Cardiac muscle cell (in vitro differentiated cells and primary cell): Measurements from ENCODE around the gene SMPX. TPM values are rescaled to one million over a fixed set of nuclear protein-coding genes. Genes with fewer than 3 reads are reported as not detected.

Experiments used
- DNase-seq, 2 donors: peaks; one replicate each; pipeline versions ENCODE4 v3.0.0 to v3.0.0-alpha.2; 2010 to 2017; ENCODE audit warnings: low read depth in 1 of 2, low spot score in 1 of 2
- H3K27ac ChIP-seq: fragments of 200-600 bp; sonication (generic); 2 replicates; pipeline ENCODE4 v1.5.1; 2016
- H3K27me3 ChIP-seq: fragments of 200-600 bp; sonication (generic); 2 replicates; pipeline ENCODE4 v1.6.0; 2016; ENCODE audit warnings: control low read depth
- H3K36me3 ChIP-seq: fragments of 200-600 bp; sonication (generic); 2 replicates; pipeline ENCODE4 v1.5.1; 2016; ENCODE audit warnings: control low read depth
- H3K4me1 ChIP-seq: fragments of 200-600 bp; sonication (generic); 2 replicates; pipeline ENCODE4 v1.8.1; 2017; ENCODE audit warnings: low read depth, mild to moderate bottlenecking, mixed run types
- H3K4me3 ChIP-seq: fragments of 200-600 bp; sonication (generic); 2 replicates; pipeline ENCODE4 v1.5.1; 2016; ENCODE audit warnings: mild to moderate bottlenecking
- H3K9me3 ChIP-seq: fragments of 200-600 bp; sonication (generic); 2 replicates; pipeline ENCODE4 v1.5.1; 2017; ENCODE audit warnings: low read depth, mild to moderate bottlenecking, control low read depth
- CTCF ChIP-seq: IDR thresholded peaks from 2 replicates; pipeline ENCODE4 v1.5.1; 2012; ENCODE audit warnings: low read depth, mild to moderate bottlenecking, low read length
- polyA plus RNA-seq: library from polyadenylated mRNA; unstranded; fragments of >200 nt; fragmentation: Nextera tagmentation; extraction: Ambion mirVana; gene quantifications from 2 replicates; pipeline ENCODE4 v1.2.1, GENCODE V29; 2016
- total RNA-seq: library from RNA; depleted of rRNA; stranded (reverse); fragments of >200 nt; gene quantifications from 2 replicates; pipeline ENCODE4 v1.2.3, GENCODE V29; 2016

Gene SMPX
- total and polyA plus RNA-seq, 2 experiments from 2014 or later: 402 to 1,072 TPM

DNA sequence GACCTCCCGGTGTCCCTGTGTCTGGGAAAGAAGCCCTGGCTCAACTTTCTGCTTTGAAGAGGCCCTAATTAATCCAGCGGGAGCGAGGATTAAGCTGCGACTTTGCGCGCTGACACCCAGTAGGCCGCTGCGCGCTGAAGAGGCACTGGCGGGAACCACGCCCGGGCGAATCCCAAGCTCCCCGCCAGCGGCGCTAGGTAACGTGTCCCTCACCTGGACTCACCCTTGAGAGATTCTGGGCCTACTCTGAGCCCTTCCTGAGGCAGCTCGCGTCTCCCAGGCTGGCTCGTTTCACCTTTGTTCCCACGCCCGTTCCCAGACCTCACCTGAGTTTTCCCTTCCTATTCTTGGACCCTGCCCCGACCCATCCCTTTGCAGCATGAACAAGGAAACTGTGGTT, 99.2 kb downstream of the SMPX start:
- DNase-seq: no peak
- H3K27ac ChIP-seq: no peak overlapping the region
- no peaks in the 10 kb centered on the region for H3K9me3 ChIP-seq
- no peaks in the 10 kb centered on the region for H3K4me1 ChIP-seq
- no peaks in the 10 kb centered on the region for H3K36me3 ChIP-seq
- peaks cover 5% of the 10 kb centered on the region for H3K27me3 ChIP-seq
- H3K4me3 ChIP-seq: peak overlapping the region; percentile 14
- no peak for TF ChIP-seq CTCF

DNA sequence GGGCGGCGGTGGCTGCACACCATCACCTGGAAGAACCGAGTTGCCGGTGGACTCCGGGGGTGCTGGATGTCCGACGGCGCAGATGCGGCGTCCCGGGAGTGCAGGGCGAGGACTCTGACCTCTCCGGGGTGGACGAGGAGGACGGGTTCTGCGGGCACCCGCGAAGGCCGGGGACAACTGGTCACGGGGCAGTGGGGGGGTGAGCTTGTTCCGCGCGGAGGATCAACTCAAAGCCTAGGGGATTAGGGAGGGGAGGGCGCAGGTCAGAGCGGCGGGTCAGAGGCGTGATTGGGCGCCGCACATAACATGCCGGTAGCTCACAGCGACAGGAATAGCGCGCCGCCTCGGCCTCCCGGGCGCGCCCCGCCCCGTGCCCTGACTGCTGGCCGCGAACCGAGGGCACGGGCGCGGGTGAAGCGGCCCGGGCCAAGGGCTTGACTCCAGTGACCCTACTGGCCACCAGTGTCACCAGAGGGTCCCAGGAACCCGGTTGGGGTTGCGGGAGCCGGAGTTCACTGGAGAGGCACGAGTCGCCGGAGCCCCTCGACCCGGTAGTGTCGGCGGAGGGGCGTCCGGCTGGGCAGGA, 99.7 kb downstream of the SMPX start, which contains the start of gene KLHL34:
Gene KLHL34 (minus strand): TSS at position 179 of the 586 bp plus-strand sequence. CDS start 542 bp downstream, outside the sequence.
- Histone ChIP-seq H3K9me3 (no peaks in the 10 kb centered on the region), H3K36me3 (no peaks in the 10 kb centered on the region), H3K27ac (no peak within 1 kb of the TSS), H3K4me1 (no peaks in the 10 kb centered on the region), H3K4me3 (peak within 1 kb of the TSS; percentile 14), H3K27me3 (peaks cover 5% of the 10 kb centered on the region)
- peak in 1 of 2 donors; percentile 13 for DNase-seq
- no peak for TF ChIP-seq CTCF

DNA sequence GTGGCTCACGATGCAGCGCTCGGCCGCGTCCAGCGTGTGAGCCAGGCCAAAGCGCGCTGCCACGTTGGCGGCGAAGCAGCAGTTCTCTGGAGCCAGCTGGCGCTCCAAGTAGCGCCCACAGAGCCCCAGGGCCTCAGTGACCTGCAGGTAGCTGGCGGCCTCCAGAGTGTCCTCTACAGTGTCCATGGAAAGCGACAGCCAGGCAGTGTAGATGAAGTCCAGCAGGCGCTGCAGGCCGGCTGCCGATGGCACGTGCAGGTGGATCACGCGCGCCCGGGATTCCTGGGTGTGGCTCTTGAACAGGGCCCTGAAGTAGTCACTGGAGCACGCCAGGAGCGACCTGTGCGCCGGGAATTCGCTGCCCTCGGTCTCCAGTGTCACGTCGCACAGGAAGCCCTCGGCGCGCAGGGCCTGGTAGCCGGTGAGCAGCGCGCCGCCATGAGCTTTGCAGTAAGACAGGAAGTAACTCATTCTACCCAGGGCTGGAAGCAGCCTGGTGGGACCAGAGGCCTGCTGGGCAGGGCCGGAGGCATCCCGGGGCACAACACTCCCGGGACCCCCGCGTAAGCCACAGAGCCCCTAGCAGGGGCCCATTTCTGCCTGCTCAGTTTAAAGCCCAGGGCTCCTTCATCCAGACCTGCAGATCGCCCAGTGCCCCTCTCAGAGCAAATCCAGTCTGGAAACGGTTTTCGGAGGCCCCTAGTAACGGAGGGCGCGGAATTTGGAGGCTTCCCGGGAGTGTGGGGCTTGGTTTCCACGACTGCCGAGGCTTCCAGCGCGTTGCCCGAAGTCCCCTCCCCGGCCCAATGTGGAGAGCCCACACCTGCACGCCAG, 100.4 kb downstream of the SMPX start:
- Histone ChIP-seq H3K27ac (no peak overlapping the region), H3K9me3 (no peaks in the 10 kb centered on the region), H3K4me3 (no peak overlapping the region), H3K36me3 (no peaks in the 10 kb centered on the region), H3K27me3 (peaks cover 5% of the 10 kb centered on the region), H3K4me1 (no peaks in the 10 kb centered on the region)
- TF ChIP-seq CTCF: no peak
- DNase-seq: no peak

DNA sequence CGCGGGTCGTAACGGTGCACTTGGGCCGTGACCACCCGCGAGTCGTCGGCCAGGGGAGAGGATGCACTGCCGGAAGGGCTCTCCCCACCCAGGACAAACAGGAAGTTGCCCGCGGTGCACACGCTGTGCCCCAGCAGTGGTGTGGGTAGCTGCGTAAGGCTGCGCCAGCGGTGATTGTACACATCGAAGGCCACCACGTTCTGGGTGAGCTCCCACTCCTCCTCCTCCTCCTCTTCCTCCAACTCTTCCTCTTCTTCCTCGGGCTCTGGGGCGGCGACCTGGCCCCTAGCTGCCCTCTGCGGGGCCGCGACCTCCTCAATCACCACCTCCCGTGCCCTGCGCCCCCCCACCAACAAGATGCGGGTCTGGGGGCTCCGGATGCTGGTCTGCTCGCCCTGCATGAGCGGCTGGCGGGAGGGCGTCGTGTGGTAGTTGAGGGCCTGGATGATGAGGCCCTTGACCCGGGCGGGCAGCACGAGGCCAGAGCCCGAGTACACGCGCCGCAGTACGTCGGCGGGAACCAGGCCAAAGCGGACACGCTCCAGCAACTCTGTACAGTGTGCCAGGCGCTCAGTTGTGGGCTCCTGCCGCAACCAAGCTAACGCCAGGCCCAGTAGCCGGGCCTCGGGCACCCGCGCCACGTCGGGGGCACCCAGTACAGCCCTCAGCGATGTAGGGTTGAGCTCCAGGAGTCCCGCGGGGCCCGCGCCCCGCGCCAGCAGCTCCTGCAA, 101.2 kb downstream of the SMPX start:
- DNase-seq: no peak
- Histone ChIP-seq H3K4me1 (no peaks in the 10 kb centered on the region), H3K9me3 (no peaks in the 10 kb centered on the region), H3K36me3 (no peaks in the 10 kb centered on the region), H3K27me3 (peaks cover 5% of the 10 kb centered on the region), H3K27ac (no peak overlapping the region), H3K4me3 (no peak overlapping the region)
- no peak for TF ChIP-seq CTCF

Other genes starting within 250 kb of the SMPX start
- gene KLHL34, start 99.8 kb downstream of the SMPX start, total RNA-seq: not detected in 2 replicates
- gene KLHL34, start 99.8 kb downstream of the SMPX start, polyA plus RNA-seq: 0.09 TPM in 1 of 2 replicates, not detected in the other
- gene MBTPS2, start 81.5 kb upstream of the SMPX start, total RNA-seq: 4.7 and 9.1 TPM in 2 replicates
- 20.5 and 29.4 TPM in 2 replicates for gene MBTPS2, start 81.5 kb upstream of the SMPX start, polyA plus RNA-seq
- gene YY2, start 97.9 kb upstream of the SMPX start, total RNA-seq: 0.63 and 1.1 TPM in 2 replicates
- 1.1 and 1.5 TPM in 2 replicates for gene YY2, start 97.9 kb upstream of the SMPX start, polyA plus RNA-seq
- gene SMS, start 182.6 kb upstream of the SMPX start, total RNA-seq: 213 and 253 TPM in 2 replicates
- 403 and 501 TPM in 2 replicates for gene SMS, start 182.6 kb upstream of the SMPX start, polyA plus RNA-seq